SJSA1 (cell line): ENCODE measurements around the gene CRTAC1. TPM values are rescaled to one million over a fixed set of nuclear protein-coding genes. Genes with fewer than 3 reads are reported as not detected.

ENCODE experiments used
- DNase-seq, 2 experiments: peaks; one replicate each; pipeline ENCODE4 v3.0.0-alpha.2; 2015 to 2020; ENCODE audit warnings: low spot score in 2 of 2, low read depth in 1 of 2
- H3K27ac ChIP-seq: fragments of 250-450 bp; sonication (Bioruptor Pico); 2 replicates; pipeline ENCODE4 v1.5.1; 2020; ENCODE audit warnings: mild to moderate bottlenecking, moderate library complexity
- H3K27me3 ChIP-seq: fragments of 250-450 bp; sonication (Bioruptor Pico); replicated peaks from 2 replicates; pipeline ENCODE4 v1.5.1; 2020; ENCODE audit warnings: mild to moderate bottlenecking, moderate library complexity
- H3K36me3 ChIP-seq: fragments of 250-450 bp; sonication (Bioruptor Pico); 2 replicates; pipeline ENCODE4 v1.5.1; 2020; ENCODE audit warnings: mild to moderate bottlenecking
- H3K4me1 ChIP-seq: fragments of 250-450 bp; sonication (Bioruptor Pico); replicated peaks from 2 replicates; pipeline ENCODE4 v1.6.1; 2021; ENCODE audit warnings: mild to moderate bottlenecking
- H3K4me3 ChIP-seq: fragments of 250-450 bp; sonication (Bioruptor Pico); 2 replicates; pipeline ENCODE4 v1.5.1; 2020; ENCODE audit warnings: mild to moderate bottlenecking
- H3K9me3 ChIP-seq: fragments of 250-450 bp; sonication (Bioruptor Pico); replicated peaks from 2 replicates; pipeline ENCODE4 v1.5.1; 2020; ENCODE audit warnings: mild to moderate bottlenecking
- total RNA-seq: library from RNA; depleted of rRNA; stranded (reverse); fragments of >200 nt; shearing (Covaris generic); gene quantifications from 2 replicates; pipeline ENCODE4 v1.2.3, GENCODE V29; 2014

The CRTAC1 gene
- total RNA-seq, 1 experiment from 2014 or later, result not detected

DNA sequence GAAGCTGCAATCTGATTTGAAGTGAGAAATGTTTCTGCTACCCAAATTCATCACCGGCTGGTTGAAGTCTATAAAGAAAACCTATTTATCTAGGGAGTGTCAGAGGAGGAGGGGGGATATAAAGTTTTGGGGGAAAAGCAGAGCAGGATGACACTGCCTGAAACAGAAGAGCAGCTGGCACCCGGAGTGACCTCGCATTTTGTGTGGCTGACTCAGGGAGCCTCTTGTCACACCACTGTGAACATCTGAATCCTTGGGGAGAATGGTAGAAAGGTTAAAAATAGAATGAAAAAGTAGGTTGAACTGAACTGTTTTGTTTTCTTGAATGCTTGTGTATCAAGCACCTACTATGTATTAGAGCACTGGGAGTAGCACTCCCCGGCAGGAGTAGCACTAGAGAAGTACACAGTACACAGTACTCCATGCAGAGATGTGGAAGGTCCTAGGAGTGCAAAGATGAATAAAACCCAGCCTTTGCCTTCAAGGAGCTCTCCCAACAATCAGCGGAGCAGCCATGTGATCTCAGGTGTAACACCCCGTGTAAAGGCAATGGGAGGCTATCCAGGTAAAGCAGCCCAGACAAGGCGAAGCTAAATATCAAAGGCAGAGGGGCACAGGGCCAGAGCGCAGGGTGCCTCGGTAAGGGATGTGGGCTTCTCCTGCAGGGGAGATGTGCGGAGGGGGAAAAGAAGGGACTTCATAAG lies 13.5 kb downstream of the CRTAC1 start:
- no peak overlapping the region for H3K27ac ChIP-seq
- H3K27me3 ChIP-seq, result peaks cover 4% of the 10 kb centered on the region
- no peaks in the 10 kb centered on the region for H3K9me3 ChIP-seq
- no peak overlapping the region for H3K4me3 ChIP-seq
- no peaks in the 10 kb centered on the region for H3K4me1 ChIP-seq
- DNase-seq, result no peak
- no peaks in the 10 kb centered on the region for H3K36me3 ChIP-seq

DNA sequence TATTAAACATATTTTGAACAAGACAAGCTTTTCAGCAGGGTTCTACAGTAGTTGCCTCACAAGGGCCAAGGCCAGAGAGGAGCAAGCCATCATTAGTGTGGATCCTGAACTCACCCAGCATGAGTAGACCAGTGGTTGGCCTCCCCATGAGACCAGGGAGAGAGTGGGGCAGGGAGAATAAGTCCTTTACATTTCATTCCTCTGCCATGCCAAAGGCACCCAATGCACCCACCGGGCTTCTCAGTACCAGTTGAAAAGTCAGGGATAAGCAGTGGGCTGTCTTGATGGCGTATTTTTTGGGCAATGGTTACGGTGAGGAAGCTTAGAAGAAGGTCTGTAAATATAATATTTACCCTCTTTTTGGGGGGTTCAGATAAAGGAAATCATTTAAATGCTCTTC lies 16.6 kb downstream of the CRTAC1 start:
- H3K4me3 ChIP-seq, result no peak overlapping the region
- H3K9me3 ChIP-seq, result no peaks in the 10 kb centered on the region
- no peak overlapping the region for H3K27ac ChIP-seq
- peaks cover 8% of the 10 kb centered on the region for H3K27me3 ChIP-seq
- H3K4me1 ChIP-seq, result no peaks in the 10 kb centered on the region
- H3K36me3 ChIP-seq, result no peaks in the 10 kb centered on the region
- no peak for DNase-seq

DNA sequence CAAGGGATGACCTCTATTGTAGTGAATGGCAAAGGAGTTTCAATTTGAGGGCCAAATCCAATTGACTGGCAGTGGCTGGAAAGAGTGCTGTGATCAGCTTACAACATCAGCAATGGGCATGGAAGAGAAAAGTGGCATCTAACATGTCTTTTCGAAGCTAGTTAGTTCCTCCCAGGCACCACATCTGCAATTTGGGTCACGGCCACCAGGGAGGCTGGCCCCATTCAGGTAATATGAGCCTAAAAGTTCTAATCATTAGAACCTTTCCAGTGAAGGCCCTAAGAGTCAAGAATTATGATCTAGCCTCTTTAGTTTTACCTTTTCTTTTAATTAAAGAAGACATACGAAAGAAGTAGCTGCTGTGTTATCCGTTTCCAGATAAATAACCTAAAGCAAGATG lies 17.3 kb downstream of the CRTAC1 start:
- no peaks in the 10 kb centered on the region for H3K4me1 ChIP-seq
- H3K9me3 ChIP-seq, result no peaks in the 10 kb centered on the region
- no peak overlapping the region for H3K27ac ChIP-seq
- no peak overlapping the region for H3K4me3 ChIP-seq
- peaks cover 6% of the 10 kb centered on the region for H3K27me3 ChIP-seq
- no peaks in the 10 kb centered on the region for H3K36me3 ChIP-seq
- DNase-seq, result no peak

DNA sequence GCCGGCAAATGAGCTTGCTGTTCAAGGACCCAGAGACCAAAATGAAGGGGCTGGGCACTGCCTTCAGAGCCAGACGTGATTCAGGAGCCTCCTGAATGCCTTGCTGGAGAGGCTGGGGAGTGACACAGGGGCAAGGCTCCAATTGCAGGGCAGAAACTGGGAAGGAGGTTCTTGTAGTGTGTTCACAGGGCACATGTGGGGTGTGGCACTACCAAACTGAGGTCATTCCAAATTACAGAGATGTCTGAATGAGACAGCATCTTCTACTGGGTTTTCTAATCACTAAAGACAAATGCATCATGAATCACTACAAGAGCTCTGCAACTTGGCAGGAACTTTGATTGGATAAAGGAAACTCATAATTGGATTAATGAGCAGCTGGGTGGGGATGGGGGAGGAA lies 17.8 kb downstream of the CRTAC1 start:
- no peaks in the 10 kb centered on the region for H3K9me3 ChIP-seq
- H3K4me3 ChIP-seq, result no peak overlapping the region
- no peak overlapping the region for H3K27ac ChIP-seq
- H3K4me1 ChIP-seq, result no peaks in the 10 kb centered on the region
- H3K27me3 ChIP-seq, result peaks cover 6% of the 10 kb centered on the region
- DNase-seq, result no peak
- H3K36me3 ChIP-seq, result no peaks in the 10 kb centered on the region

DNA sequence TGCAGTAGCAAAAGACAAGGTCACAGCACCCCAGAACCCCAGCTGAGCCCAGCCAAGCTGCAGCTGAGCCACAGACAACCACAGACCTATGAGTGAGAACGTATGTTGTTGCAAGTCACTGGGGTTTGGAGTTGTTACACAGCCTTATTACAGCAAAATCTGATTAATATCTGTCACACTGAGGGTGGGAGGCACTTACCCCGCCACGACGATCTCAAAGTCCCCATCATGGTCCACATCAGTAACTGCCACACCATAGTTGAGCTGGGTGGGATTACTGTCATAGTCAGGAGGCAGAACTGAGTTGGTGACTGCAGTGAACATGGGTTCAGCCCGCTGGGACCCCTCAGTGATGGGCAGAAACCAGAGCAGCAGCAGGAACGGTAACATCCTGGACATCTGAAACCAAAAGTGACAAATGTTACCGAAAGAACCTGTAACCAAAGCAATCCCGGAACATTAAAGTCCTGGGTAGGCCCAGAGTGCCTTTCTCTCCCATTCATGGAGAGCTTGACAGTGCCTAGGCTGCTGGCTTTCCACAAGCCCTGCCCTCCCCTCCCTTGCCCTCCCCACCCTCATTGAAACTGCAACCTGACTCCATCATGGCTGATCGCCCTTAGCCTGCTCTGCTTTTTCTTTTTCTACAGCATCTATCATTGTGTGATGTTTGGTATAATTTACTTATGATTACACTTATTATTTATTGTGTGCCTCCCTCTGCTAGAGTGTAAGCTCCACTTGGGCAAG lies 19.3 kb downstream of the CRTAC1 start:
- H3K27me3 ChIP-seq, result peaks cover 9% of the 10 kb centered on the region
- no peak for DNase-seq

DNA sequence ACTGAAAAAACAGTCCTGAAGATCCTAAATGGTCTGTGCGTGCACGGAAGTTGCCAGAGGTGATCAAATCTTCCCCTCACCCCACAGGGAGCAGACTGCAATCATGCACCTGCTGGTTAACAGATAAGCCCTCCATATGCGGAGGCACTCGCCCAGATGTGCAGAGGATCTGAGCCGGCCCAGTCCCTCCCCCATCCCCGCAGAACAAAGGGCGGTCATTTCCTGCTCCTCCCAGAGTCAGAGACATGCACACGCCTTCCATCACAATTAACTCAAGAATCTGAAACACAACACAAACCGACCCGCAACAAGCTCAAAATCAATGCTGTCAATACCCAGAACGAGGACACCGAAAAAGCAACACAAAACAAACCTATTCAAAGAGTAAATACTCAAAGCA lies 24.2 kb downstream of the CRTAC1 start:
- Histone ChIP-seq H3K9me3 (no peaks in the 10 kb centered on the region), H3K27ac (no peak overlapping the region)
- DNase-seq, result no peak

More for the DNA sequence above, 19.3 kb downstream of the CRTAC1 start:
- Histone ChIP-seq H3K36me3 (no peaks in the 10 kb centered on the region), H3K27ac (no peak overlapping the region), H3K9me3 (no peaks in the 10 kb centered on the region), H3K4me1 (no peaks in the 10 kb centered on the region), H3K4me3 (no peak overlapping the region)

DNA sequence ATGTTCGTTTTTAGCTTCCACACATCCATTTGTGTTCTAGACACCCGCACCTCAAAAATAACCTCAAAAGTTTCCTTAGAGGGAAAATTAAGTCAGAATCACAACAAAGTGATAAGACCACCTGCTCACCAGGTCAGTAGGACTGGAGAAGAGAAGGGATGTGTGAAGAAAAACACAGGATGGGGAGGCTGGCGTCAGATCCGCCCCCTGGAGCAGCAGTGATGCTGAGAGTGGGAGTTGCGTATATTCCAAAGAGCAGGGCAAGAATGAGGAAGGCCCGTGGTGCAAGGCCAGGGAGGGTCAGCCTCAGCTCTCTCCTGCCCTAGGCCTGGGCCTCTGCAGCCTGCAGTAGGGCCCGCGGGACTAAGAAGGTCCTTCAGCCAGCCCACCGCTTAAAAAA lies 28.7 kb downstream of the CRTAC1 start:
- H3K27ac ChIP-seq, result no peak overlapping the region
- H3K9me3 ChIP-seq, result no peaks in the 10 kb centered on the region
- H3K4me1 ChIP-seq, result no peaks in the 10 kb centered on the region
- DNase-seq, result no peak
- H3K36me3 ChIP-seq, result no peaks in the 10 kb centered on the region
- H3K27me3 ChIP-seq, result no peaks in the 10 kb centered on the region
- H3K4me3 ChIP-seq, result no peak overlapping the region

More for the DNA sequence above, 24.2 kb downstream of the CRTAC1 start:
- no peaks in the 10 kb centered on the region for H3K36me3 ChIP-seq
- no peaks in the 10 kb centered on the region for H3K4me1 ChIP-seq
- H3K4me3 ChIP-seq, result no peak overlapping the region
- H3K27me3 ChIP-seq, result peaks cover 9% of the 10 kb centered on the region; the same call in 1 of the 2 replicates

DNA sequence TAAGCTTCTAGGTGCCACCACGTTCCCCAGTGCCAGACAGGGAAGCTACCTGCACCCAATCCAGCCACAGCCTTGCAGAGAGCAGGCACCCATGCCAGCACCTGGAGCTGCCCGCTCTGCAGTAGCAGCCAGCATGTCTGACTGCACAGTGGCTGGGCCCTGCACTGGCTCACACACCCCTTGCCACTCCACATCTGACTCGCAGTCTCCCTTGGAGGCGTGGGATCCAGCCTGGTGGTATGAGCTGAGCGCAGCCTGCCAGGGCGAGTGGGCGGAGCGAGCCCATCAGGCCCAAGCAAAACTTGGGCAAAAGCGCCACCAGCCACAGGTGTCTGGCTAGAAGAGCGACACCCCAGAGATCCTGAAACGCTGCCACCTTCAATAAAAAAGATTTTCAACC lies 30.1 kb downstream of the CRTAC1 start:
- no peak overlapping the region for H3K4me3 ChIP-seq
- H3K36me3 ChIP-seq, result no peaks in the 10 kb centered on the region
- DNase-seq, result no peak
- H3K9me3 ChIP-seq, result no peaks in the 10 kb centered on the region
- H3K27ac ChIP-seq, result no peak overlapping the region
- no peaks in the 10 kb centered on the region for H3K27me3 ChIP-seq
- H3K4me1 ChIP-seq, result no peaks in the 10 kb centered on the region

DNA sequence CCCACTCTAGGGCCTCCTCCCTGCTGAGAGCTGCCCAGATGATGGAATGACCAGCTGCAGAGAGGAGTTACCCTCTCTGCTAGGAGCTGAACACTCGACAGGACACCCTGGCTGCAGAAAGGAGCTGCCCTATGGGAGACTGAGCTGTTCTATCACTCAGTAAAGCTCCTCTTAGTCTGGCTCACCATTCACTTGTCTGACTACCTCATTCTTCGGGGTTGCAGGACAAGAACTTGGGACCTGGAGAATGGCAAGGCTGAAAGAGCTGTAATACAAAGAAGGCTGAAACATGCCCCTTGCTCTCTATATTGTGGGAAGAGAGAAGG lies 30.5 kb downstream of the CRTAC1 start:
- no peak for DNase-seq
- Histone ChIP-seq H3K27me3 (no peaks in the 10 kb centered on the region), H3K27ac (no peak overlapping the region), H3K4me3 (no peak overlapping the region), H3K36me3 (no peaks in the 10 kb centered on the region), H3K4me1 (no peaks in the 10 kb centered on the region), H3K9me3 (no peaks in the 10 kb centered on the region)

DNA sequence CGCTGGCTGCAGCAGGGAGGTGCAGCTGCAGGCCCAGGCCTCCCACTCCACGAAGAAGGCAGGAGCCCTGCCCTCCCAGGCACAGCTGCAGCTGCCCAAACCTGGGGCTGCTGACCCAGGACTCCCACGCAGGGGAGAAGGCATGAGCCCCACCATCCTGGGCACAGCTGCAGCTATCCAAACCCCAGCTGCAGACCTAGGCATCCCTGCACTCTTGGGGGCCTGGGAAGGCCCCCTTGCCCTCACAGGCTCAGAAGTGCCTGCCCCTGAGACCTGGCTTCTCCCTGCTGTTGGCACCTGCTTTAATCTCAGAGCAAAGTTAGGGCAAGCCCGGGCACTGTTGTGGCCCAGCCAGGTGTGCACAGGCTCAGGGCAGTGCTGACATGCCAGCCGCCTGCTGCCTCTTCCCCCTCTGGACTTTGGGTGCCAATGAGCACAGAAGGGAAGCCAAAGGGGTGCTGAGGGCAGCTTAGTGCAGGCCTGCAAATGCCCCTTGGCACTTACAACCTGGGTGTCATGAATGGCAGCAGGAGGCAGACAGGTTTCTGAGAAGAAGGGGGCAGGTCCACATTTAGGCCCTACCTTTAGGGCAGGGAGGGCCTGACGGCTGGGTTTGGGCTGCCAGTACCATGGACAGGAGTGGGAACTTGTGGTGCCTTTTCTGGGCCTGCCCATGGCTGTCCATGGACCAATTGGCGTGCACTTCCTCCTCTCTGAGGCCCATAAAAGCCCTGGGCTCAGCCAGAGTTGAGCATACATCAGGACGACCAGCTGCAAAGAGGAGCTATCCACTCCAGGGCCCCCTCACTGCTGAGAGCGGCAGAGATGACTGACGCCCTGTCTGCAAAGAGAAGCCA lies 31.1 kb downstream of the CRTAC1 start:
- Histone ChIP-seq H3K27ac (no peak overlapping the region), H3K4me1 (no peaks in the 10 kb centered on the region), H3K4me3 (no peak overlapping the region), H3K9me3 (no peaks in the 10 kb centered on the region), H3K36me3 (no peaks in the 10 kb centered on the region), H3K27me3 (no peaks in the 10 kb centered on the region)
- DNase-seq, result no peak

DNA sequence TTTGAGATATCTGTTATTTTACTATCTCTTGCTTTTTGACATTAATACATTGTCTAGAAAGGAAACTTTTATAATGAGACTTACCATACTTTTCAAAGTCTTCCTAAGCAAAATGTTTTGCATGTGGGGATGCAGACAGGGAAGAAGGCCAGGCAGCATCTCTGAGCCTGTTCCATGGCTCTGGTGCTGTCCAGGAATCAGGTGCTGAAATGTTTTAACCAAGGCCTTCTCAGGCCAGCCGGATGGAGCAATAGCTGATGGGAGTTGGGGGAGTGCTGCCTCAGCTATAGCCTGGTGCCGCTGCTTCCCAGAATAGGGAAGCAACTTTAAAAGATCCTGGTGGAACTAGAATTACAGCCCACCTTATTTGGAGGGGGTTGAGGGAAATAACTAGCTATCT lies 38.5 kb downstream of the CRTAC1 start:
- Histone ChIP-seq H3K4me3 (no peak overlapping the region), H3K9me3 (no peaks in the 10 kb centered on the region), H3K4me1 (no peaks in the 10 kb centered on the region), H3K36me3 (no peaks in the 10 kb centered on the region), H3K27ac (no peak overlapping the region), H3K27me3 (peaks cover 10% of the 10 kb centered on the region; the same call in 1 of the 2 replicates)
- no peak for DNase-seq

DNA sequence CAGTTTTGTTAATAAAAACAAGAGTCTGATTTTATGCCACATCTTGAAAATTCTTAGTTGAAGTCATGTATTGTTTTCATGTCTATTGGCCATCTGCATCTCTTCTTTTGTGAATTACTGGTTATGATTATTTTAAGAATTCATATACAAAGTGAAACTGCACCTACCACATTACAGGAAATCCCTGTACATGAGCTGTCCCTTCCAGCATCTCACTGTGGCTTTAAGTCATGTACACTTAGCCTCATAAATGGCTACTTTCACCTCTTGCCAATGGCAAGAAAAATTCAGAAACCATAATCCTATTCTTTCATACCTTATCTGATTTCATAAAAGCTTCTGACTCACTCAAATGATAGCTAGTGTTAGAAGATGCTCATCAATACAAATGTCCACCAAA lies 48.6 kb downstream of the CRTAC1 start:
- peaks cover 29% of the 10 kb centered on the region for H3K27me3 ChIP-seq
- H3K36me3 ChIP-seq, result no peaks in the 10 kb centered on the region
- H3K4me3 ChIP-seq, result no peak overlapping the region
- H3K27ac ChIP-seq, result no peak overlapping the region
- no peaks in the 10 kb centered on the region for H3K4me1 ChIP-seq
- no peaks in the 10 kb centered on the region for H3K9me3 ChIP-seq
- DNase-seq, result no peak

DNA sequence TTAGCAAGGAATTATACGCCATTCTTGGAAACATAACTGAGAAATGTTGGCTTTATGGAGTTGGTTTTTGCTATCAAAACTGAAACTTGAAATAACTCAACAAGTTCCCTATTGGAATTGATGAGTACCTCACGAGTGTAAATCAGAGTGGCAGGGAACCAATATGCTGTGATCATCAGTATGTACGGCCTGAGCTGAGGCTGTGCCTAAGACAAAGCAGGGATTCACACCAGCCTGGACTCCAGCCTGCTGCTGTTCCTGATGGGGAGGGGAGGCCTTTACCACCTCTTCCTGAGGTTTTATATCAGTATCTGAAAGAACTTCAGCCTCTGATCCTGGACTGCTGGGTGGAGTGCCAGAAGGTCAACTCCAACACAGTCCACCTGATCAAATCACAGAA lies 52.7 kb downstream of the CRTAC1 start:
- Histone ChIP-seq H3K27ac (no peak overlapping the region), H3K36me3 (no peaks in the 10 kb centered on the region), H3K4me3 (no peak overlapping the region), H3K9me3 (0 out of 2 replicates have a peak, but pooled peaks cover 2% of the 10 kb centered on the region), H3K27me3 (peaks cover 46% of the 10 kb centered on the region), H3K4me1 (no peaks in the 10 kb centered on the region)
- no peak for DNase-seq

DNA sequence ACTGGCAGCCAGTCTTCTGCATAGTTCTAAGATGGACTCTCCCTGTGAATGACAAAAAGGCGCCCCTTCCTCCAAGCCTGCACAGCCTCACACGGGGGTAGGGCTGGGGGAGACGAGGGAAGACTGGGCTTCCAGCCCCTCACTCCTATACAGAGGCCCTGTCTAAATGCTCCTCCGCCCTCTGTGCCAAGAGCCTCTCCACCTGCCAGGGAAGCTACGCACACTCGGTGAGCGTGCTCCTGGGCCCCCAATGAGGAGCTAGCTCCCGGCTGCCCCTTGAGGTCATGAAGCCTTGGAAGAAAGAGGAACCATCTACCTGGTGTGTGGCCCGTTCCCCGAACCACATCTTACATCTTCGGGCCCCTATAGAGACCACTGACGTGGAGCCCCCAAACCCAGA lies 54.8 kb downstream of the CRTAC1 start:
- no peaks in the 10 kb centered on the region for H3K4me1 ChIP-seq
- no peaks in the 10 kb centered on the region for H3K36me3 ChIP-seq
- no peak for DNase-seq
- no peak overlapping the region for H3K4me3 ChIP-seq
- H3K27ac ChIP-seq, result no peak overlapping the region
- H3K9me3 ChIP-seq, result 0 out of 2 replicates have a peak, but pooled peaks cover 2% of the 10 kb centered on the region
- H3K27me3 ChIP-seq, result peaks cover 37% of the 10 kb centered on the region
